ENCODE measurements around the gene CPTP.
A peak's percentile ranks its signal among the peaks of the same experiment; 100 is the strongest.

The CPTP gene

DNA sequence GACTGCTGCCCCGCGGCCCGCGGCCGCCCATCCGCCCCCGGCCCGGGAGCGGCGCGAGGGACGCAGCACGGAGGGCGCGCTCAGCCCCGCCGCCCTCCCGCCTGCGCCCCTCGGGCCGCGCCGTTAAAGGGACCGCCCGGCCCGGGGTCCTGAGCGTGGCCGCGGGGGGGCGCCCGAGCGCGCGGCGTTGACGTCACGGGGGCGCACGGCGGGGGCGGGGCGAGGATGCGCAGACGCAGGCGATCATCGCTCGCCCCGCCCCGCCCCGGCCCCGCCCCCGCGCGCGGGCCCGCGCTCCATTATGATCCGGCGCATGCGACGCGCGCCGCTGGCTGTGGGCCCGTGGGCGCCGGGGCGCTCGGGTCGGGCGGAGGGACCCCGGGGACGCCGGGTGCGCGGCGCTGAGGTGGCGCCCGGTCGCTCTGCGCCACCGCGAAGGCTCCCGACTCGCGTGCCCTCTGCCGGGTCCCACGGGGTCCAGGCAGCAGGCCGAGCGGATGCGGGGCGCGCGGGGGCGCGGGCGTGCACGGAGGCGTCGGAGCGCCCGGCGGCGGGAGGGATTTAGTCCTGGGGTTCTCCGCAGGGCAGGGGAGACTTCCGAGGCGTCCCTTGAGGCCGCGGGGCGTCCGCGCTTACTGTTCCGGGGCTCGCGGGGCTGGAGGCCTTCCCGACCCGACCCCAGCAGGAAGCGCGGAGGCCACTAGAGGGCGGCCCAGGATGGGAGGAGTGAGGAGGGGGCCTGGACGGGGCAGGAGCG lies 24.8 kb downstream of the CPTP start, which contains the start of gene DVL1:
DVL1 (minus strand) TSS at position 163 of the 757 bp plus-strand sequence. CDS start 353 bp downstream, outside the sequence.
- no peaks in the 10 kb centered on the region for H3K27me3 ChIP-seq (ENCODE audit: control insufficient read depth, insufficient read depth, low read length)

DNA sequence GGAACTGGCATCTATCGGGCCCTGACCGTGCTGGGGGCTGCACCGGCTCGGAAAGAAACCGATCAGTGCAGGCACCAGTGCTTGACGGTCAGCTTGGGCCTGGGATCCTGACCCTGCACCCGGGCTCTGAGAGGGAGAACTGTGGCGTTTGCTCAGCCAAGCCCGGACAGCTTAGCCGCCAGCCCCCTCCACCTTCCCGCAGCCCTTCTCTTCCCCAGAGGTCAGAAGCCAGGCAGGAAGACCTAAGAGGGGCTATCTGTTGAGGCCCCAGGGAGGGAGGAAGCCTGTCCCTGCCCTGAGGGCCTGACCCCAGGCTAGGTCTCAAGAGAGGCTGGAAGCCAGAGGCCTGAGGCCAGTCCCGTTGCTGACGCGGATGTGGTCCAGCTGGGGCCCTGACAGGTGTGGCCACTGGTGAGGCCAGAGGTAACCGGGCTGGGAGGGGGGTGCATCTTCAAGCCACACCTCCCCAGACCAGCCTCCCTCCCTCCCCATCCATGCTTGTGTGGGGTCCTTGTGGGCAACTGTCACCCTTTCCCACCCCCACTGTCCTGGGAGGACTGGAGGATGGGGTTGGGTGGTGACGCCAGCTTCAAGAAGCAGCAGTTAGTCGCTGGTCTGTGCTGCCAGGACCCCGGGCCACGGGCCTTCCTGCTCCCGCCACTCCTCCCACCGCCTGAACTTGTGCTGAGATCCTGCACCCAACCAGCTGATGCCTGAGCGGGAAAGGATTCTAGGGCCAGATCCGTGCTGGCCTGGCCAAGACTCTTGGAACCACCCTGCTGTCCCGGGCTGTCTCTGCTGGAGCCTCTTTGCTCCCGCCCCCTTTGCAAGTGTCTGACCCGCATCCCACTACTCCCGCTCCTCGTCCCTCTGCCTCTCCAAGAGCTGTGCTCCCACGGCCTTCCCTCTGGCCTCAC lies 27.2 kb downstream of the CPTP start:
- no peak overlapping the region for H3K9ac ChIP-seq
- no peak overlapping the region for H3K4me2 ChIP-seq (ENCODE audit: low read length)
- no peaks in the 10 kb centered on the region for H3K36me3 ChIP-seq (ENCODE audit: control insufficient read depth, insufficient read depth, low read length)
- no peaks in the 10 kb centered on the region for H3K27me3 ChIP-seq (ENCODE audit: control insufficient read depth, insufficient read depth, low read length)
- H3K4me3 ChIP-seq (ENCODE audit: low read depth, low read length) = peak overlapping the region; percentile 5
- H3K4me1 ChIP-seq = no peaks in the 10 kb centered on the region
- TF ChIP-seq, protein P1, sequence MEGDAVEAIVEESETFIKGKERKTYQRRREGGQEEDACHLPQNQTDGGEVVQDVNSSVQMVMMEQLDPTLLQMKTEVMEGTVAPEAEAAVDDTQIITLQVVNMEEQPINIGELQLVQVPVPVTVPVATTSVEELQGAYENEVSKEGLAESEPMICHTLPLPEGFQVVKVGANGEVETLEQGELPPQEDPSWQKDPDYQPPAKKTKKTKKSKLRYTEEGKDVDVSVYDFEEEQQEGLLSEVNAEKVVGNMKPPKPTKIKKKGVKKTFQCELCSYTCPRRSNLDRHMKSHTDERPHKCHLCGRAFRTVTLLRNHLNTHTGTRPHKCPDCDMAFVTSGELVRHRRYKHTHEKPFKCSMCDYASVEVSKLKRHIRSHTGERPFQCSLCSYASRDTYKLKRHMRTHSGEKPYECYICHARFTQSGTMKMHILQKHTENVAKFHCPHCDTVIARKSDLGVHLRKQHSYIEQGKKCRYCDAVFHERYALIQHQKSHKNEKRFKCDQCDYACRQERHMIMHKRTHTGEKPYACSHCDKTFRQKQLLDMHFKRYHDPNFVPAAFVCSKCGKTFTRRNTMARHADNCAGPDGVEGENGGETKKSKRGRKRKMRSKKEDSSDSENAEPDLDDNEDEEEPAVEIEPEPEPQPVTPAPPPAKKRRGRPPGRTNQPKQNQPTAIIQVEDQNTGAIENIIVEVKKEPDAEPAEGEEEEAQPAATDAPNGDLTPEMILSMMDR (IDR thresholded peaks at IDR 0.05) = no peak
- H3K27ac ChIP-seq = no peak overlapping the region
- no peaks in the 10 kb centered on the region for H3K9me3 ChIP-seq (ENCODE audit: control insufficient read depth, low read length)
- H2AFZ ChIP-seq = no peak overlapping the region
- H3K79me2 ChIP-seq = peaks cover 6% of the 10 kb centered on the region

More for the DNA sequence above, 24.8 kb downstream of the CPTP start, which contains the start of gene DVL1:
- peak within 1 kb of the TSS; percentile 62 for H3K4me3 ChIP-seq (ENCODE audit: low read depth, low read length)
- H3K9ac ChIP-seq = no peak within 1 kb of the TSS
- peak within 1 kb of the TSS; percentile 66 for H3K27ac ChIP-seq
- H3K4me1 ChIP-seq = no peaks in the 10 kb centered on the region
- H2AFZ ChIP-seq = peak within 1 kb of the TSS; percentile 74
- TF ChIP-seq, protein P1 (IDR thresholded peaks at IDR 0.05) = peak; percentile 27
- H3K36me3 ChIP-seq (ENCODE audit: control insufficient read depth, insufficient read depth, low read length) = no peaks in the 10 kb centered on the region
- H3K4me2 ChIP-seq (ENCODE audit: low read length) = peak within 1 kb of the TSS; percentile 89
- H3K79me2 ChIP-seq = peaks cover 18% of the 10 kb centered on the region
- H3K9me3 ChIP-seq (ENCODE audit: control insufficient read depth, low read length) = no peaks in the 10 kb centered on the region

DNA sequence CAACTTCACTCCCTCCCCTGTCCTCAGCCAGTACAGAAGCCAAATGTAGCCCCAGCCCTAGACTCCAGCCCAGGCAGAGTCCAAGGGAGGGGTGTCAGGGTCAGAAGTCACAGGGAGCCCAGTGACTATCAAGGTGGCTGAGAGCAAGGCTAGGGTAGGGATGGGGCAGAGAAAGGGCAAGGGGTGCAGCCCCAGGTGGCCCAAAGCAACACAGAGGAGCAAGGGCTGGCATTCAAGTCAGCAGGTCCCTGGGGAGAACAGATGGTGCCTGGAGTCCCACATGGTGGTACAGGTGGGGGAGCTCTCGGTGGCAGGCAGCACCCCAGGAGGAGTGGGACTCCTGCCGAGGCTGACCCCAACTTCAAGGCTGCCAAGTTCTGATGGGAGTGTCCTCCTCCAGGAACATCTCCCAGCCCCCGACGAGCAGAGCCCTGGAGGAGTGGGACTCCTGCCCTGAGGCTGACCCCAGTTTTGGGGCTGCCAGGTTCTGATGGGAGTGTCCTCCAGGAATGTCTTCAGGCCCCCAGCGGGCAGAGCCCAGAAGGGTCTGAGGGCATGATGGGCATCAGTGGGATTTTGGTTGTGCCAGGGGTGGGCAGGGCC lies 28.3 kb downstream of the CPTP start:
- H3K27me3 ChIP-seq (ENCODE audit: control insufficient read depth, insufficient read depth, low read length) = no peaks in the 10 kb centered on the region
- H3K4me3 ChIP-seq (ENCODE audit: low read depth, low read length) = no peak overlapping the region
- H2AFZ ChIP-seq = no peak overlapping the region
- H3K9me3 ChIP-seq (ENCODE audit: control insufficient read depth, low read length) = no peaks in the 10 kb centered on the region
- no peaks in the 10 kb centered on the region for H3K4me1 ChIP-seq
- no peaks in the 10 kb centered on the region for H3K79me2 ChIP-seq
- no peaks in the 10 kb centered on the region for H3K36me3 ChIP-seq (ENCODE audit: control insufficient read depth, insufficient read depth, low read length)
- H3K27ac ChIP-seq = no peak overlapping the region
- TF ChIP-seq, protein P1 (IDR thresholded peaks at IDR 0.05) = no peak
- no peak overlapping the region for H3K9ac ChIP-seq
- H3K4me2 ChIP-seq (ENCODE audit: low read length) = no peak overlapping the region

DNA sequence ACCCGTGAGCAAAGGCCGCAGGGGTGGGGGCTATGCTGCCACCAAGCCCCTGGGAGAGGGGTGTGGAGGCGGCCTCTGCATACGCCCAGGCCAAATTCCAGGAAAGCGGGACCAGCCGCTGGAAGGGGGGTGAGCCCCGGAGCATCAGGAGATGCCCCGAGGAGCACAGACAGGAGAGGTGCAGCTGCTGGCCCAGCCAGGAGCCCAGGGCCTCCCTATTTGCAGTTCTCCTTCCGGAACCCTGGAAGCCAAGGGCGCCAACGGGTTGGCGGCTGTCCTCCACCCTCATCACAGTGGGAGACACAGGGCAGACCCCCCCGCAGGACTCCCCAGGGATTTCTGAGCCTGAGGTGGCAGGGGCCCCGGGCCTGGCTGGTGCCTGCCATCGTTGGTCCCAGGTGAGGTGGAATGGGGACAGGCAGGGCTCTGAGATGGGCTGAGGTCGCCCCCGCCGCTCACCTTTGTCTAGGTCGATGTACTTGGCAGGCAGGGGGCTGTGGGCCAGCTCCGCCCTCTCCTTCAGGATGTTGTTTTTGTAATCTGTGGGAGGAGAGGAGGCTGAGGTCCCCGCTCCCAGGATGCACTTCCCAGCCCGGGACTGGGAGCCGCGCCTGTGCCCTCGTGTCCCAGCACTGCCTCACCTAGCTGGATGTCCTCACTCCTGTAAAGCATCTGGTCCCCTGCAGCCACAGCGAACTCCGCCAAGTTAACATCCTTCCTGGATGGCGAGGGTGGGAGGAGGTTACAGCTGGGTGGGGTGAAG lies 29.0 kb downstream of the CPTP start:
- Histone ChIP-seq H3K79me2 (no peaks in the 10 kb centered on the region), H3K27me3 (ENCODE audit: control insufficient read depth, insufficient read depth, low read length) (no peaks in the 10 kb centered on the region), H3K4me2 (ENCODE audit: low read length) (no peak overlapping the region), H3K4me1 (no peaks in the 10 kb centered on the region), H3K27ac (no peak overlapping the region), H3K9ac (no peak overlapping the region), H3K9me3 (ENCODE audit: control insufficient read depth, low read length) (no peaks in the 10 kb centered on the region), H3K4me3 (ENCODE audit: low read depth, low read length) (no peak overlapping the region), H2AFZ (no peak overlapping the region), H3K36me3 (ENCODE audit: control insufficient read depth, insufficient read depth, low read length) (no peaks in the 10 kb centered on the region)
- TF ChIP-seq, protein P1 (IDR thresholded peaks at IDR 0.05) = no peak

Measured in parathyroid adenoma (tissue), 2 donors.